Thyroid gland (tissue), 4 donors: Measurements from ENCODE around the gene CALU.

Source experiments
- CTCF ChIP-seq, 6 experiments: fragments of 200-600 bp in 3 of 6; fragments of 450-650 bp in 3 of 6; sonication (generic) in 3 of 6; IDR thresholded peaks; one replicate each; pipeline ENCODE4 v1.5.1; 2016 to 2019; ENCODE audit warnings: antibody characterized with exemption in 6 of 6, mild to moderate bottlenecking in 2 of 6, inconsistent platforms in 1 of 6, moderate library complexity in 1 of 6
- POLR2A ChIP-seq, 2 donors: fragments of 450-650 bp; IDR thresholded peaks; one replicate each; pipeline ENCODE4 v1.6.1; 2017; ENCODE audit warnings: antibody characterized with exemption in 2 of 2, mild to moderate bottlenecking in 2 of 2, moderate library complexity in 1 of 2

DNA sequence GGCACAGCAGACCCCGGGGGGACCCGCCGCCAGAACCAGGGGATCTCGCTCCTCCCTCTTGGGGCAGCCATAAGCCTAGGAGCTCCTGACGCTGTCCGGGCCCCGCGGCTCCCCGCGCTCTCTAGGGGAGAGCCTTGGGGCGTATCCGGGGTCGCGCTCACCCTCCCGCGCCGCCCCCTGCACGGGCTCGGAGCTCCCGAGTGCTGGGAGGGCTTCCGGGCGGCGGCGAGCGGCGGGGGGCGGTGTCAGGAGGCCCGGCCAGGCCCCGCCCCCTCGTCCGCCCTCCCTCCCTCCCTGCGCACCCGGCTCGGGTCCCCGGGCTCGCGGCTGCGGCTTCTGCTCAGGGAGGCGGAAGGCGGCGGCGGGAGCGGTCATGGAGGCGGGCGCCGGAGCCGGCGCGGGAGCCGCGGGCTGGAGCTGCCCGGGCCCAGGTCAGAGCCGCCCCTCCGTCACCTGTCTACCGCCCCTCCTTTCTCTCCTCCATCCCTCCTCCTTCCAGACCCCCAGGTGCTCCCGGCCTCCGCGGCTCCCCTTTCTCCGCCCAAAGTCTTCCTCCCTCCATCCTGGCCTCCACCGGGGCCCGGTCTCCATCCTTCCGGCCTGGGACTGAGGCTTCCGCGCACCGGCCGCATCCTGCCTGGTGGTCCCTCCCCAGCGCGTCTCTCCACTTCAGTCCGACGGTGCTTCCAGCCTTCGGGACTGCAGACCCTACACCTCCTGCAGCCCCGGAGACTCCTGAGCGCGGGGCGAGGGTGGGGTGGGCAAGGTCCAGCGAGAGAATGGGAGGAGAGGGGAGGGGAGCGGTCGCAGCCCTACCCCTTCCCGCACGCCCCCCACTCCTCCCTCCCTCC is 52.2 kb downstream of the CALU start, which contains the start of gene CCDC136:
- no peak for TF ChIP-seq CTCF (IDR thresholded peaks at IDR 0.05)
- TF ChIP-seq POLR2A (IDR thresholded peaks at IDR 0.05): no peak
